ENCODE data around the gene TBCD.
"Not testable (repeated sequence)": the region's sequence is repeated elsewhere in the genome, so short reads cannot be mapped to it uniquely, and the experiment has no call there.

Gene TBCD

GRCh38 chr17:82979718-82980117, 227.9 kb downstream of the TBCD start:
- DNase-seq, result no peak

GRCh38 chr17:82980632-82981031, 228.8 kb downstream of the TBCD start:
- no peak for DNase-seq

GRCh38 chr17:82981141-82981730, 229.4 kb downstream of the TBCD start:
- DNase-seq, result no peak

GRCh38 chr17:82983510-82984248, 231.8 kb downstream of the TBCD start:
- DNase-seq, result no peak

- not testable (repeated sequence) for DNase-seq
These were observed 232.4 kb downstream of the TBCD start for GRCh38 chr17:82984249-82984617.

GRCh38 chr17:82984751-82985427, 233.0 kb downstream of the TBCD start:
- no peak for DNase-seq

- no peak for DNase-seq
These were observed 233.6 kb downstream of the TBCD start for GRCh38 chr17:82985428-82985805.

GRCh38 chr17:82985973-82986372, 234.1 kb downstream of the TBCD start:
- DNase-seq, result no peak

- not testable (repeated sequence) for DNase-seq
These were observed 237.2 kb downstream of the TBCD start for GRCh38 chr17:82989051-82989450.

- DNase-seq, result no peak
These were observed 238.0 kb downstream of the TBCD start for GRCh38 chr17:82989881-82990280.

- no peak for DNase-seq
These were observed 241.1 kb downstream of the TBCD start for GRCh38 chr17:82993005-82993404.

All from midbrain (tissue), 1 donor.